Measurements from ENCODE around the gene STX7.
"Not testable (repeated sequence)": the region's sequence is repeated elsewhere in the genome, so short reads cannot be mapped to it uniquely, and the experiment has no call there.

STX7 gene, protein sequence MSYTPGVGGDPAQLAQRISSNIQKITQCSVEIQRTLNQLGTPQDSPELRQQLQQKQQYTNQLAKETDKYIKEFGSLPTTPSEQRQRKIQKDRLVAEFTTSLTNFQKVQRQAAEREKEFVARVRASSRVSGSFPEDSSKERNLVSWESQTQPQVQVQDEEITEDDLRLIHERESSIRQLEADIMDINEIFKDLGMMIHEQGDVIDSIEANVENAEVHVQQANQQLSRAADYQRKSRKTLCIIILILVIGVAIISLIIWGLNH

DNA sequence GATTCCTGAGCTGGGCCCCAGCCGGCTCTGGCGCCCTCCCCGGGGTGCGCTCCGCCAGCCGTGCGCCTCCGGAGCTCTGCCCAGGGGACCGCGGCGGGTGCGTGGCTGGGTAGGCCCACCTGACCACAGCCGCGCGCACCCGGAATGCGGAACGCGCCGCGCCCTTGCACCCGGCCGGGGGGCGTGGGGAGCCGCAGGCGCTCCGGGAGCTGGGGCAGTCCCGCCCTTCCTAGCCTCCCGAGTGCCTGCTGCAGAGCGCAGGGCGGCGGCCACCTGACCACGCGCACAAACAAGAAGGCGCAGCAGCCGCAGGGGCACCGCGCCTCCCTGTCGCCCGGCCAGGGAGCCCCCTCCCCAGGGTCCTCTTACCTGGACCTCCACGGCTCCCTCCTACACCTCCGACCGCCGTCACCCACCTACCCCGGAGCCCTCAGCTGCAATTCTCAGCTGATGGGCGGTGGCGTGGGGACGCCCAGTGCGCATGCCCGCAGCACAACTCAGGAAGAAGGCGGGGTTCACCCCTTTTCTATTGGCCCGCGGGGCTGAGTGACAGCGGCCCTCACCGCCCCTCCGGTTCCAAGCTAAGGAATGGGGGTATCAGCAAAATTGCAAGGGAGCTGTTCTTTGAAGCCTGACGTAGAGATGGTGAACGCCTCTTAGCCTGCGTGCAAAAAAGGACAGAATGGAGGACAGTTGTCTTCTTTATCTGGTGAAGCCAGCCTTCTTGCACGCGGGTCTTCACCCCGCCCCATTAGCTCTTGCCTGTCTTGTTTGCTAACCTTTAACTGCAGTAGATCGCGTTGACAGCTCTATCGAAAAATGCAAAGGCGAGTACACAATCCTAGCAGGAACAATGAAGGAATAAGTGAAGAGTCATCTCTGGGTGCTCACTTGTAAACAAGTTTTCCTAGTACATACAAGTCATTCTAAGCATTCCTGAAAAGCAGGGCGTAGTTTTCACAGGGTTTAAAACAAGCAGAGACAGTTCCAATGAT, at the start of gene STX7:
TSS of gene STX7 (minus strand) at position 479 of the 995 bp plus-strand sequence. CDS start 9,586 bp downstream, outside the sequence.
- peak; percentile 97 for DNase-seq (ENCODE audit: low spot score)

DNA sequence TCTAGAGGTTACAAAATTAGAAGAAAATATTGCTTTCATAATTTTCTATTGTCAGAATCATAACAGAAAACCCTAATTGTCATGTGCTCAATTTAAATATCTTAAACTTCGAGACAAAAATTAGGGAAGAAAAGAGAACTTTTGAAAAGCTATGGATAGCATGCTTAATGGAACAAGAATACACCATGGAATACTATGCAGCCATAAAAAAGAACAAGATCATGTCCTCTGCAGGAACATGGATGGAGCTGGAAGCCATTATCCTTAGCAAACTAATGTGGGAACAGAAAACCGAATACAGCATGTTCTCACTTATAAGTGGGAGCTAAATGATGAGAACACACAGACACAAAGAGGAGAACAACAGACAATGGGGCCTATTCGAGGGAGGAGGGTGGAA, 47.2 kb upstream of the STX7 start:
- not testable (repeated sequence) for DNase-seq (ENCODE audit: low spot score)

DNA sequence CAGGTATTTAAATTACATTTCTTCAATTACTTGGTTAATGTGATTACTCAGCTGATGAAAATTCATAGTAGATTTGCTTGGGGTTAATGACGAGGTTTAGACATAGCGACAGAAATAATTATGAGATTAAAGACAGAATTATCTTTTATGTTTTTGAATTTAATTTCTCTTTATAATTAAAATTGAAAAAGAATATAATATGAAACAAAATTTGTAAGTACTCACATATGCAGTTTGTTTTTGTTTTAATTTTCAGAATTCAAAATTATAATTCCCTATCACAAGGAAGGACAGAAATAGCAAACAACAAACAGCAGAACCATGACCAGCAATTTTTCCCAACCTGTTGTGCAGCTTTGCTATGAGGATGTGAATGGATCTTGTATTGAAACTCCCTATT, 39.5 kb upstream of the STX7 start, which contains the start of gene TAAR8:
TSS of gene TAAR8 (plus strand) at position 301 of the 400 bp plus-strand sequence. CDS start at position 322, 21 bp downstream.
- DNase-seq (ENCODE audit: low spot score): no peak

DNA sequence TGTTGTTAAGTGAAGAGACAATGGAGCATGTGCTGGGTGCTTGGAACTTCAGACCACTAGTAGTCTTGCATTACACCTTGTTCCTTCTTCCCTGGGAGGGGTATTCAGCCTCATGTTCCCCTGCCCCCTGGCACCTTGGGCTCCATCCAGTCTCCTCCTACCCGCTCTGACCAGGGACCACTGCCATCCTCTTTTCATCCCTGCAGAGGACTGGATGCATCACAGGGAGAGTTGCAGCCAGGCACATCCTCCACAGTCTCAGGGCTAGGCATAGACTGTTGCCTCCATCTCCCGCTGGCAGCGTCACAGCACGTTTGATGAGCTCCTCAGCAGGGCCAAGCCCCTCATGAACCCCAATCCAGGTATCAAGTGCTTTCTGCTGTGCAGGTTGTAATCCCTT, 38.3 kb upstream of the STX7 start:
- no peak for DNase-seq (ENCODE audit: low spot score)

DNA sequence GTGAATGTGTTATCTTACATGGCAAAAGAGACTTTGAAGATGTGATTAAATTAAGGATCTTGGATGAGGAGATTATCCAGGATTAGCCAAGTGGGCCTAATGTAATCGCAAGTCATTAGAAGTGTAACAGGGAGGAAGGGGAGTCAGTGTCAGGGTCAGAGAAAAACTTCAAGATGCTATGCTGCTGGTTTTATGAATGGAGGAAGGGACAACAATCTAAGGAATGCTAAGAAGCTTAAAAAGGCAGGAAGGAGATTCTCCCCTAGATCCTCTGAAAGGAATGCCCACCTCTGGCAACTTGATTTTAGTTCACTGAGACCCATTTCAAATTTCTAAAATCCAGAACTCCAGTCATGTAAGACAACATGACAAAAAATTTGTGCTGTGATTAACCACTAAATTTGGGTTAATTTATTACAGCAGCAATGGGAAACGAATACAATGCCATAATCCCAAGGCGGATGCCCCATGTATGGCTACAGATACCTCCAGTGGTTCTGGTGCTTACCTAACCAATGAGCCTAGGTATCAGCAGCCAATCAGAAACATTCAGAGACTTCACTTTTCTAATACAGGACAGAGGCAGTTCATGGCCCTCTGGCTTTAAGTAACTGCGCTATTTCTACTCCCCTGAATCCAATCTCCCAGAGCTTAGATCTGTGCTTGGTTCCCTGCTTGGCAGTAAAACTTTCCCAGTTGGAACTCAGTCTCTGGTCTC, 36.0 kb upstream of the STX7 start:
- DNase-seq (ENCODE audit: low spot score): no peak

DNA sequence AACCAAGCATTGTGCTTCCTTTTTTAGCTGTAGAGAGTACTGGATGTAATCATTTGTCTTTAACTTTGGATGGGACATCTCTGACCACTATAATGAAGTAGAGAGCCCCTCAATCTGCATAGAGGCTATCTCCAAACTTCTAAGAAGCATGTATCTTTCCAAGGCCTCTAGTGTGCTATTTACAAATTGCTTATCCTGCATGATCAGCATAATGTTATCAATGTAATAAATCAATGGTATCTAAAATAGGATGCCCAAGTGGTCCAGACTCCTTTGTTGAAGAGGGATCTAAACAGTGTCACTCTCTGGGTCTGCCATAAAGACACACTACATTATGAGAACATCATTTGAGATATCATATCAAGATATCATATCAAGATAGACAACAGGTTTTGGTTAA, 31.9 kb upstream of the STX7 start:
- no peak for DNase-seq (ENCODE audit: low spot score)

DNA sequence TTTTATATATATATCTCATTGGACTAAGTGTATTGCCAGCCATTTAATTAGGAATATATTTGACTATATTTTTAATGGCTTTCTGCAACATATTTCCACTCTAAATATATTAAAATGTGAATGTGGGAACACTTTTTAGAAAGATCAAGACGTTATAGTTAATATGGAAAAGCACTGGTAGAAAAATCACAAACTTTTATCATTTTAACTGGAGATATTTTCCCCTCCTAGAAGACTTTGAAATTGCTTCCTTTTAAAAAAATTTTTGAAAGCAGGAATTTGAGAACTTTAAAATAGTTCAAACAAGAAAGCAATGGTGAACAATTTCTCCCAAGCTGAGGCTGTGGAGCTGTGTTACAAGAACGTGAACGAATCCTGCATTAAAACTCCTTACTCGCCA, 25.1 kb upstream of the STX7 start, which contains the start of gene TAAR9:
TSS of gene TAAR9 (plus strand) at position 301 of the 400 bp plus-strand sequence. CDS start at position 314, 13 bp downstream.
- DNase-seq (ENCODE audit: low spot score): no peak

DNA sequence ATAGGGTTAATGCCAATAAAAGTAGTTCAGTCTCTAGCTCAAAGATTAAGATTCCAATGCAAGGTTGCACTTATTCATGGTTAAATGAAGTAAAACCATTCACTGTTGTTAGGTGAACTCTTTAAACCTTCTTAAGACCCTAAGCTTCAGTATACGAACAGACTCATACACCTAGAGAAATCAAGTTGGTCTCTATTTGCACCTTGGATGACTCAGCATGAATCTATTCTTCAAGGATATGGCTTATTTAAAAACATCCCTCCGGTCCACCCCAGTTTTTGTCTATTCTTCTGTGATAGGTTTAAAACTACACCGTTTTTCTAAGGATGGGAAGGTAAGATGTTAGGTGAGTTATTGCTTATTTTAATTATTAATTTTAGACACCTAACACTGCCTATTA, 24.2 kb upstream of the STX7 start:
- no peak for DNase-seq (ENCODE audit: low spot score)

DNA sequence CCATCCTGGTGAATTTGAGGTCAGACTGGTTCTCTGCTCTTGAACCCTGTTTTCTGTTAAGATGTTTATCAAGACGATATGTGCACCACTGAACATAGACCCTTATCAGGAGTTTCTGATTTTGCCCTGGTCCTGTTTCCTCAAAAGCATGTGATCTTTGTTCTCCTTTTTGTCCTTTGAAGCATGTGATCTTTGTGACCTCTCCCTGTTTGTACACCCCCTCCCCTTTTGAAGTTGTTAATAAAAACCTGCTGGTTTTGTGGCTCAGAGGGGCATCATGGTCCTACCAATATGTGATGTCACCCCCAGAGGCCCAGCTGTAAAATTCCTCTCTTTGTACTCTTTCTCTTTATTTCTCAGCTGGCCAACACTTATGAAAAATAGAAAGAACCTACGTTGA, 21.6 kb upstream of the STX7 start:
- DNase-seq (ENCODE audit: low spot score): not testable (repeated sequence)

DNA sequence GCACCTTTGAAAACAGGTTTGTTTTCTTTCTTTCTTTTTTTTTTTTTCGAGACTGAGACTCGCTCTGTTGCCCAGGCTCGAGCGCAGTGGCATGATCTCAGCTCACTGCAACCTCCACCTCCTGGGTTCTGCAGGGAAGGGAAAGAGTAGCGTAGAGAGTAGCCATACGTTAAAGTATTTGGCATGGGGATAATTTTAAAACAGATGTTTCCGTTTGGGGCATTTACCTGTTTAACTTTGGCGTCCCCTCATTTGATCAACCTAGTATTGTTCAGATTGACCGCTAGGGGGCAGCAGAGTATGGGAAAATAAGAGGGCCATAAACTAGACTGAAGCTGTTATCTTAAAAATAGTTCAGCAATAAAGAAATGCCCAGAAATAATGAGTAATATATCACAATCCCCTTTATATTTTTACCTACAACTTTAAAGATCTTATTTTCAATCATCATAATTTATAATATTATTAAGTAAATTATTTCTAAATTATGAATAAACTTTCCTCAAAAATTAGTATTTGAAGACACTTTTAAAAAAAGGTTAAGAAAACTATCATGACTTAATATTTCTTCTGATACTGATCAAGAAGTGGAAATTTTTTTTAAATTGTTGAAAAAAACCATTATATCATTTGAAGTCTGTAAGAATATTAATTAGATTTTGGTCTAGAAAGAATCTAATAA, 17.5 kb upstream of the STX7 start:
- DNase-seq (ENCODE audit: low spot score): peak; percentile 86

DNA sequence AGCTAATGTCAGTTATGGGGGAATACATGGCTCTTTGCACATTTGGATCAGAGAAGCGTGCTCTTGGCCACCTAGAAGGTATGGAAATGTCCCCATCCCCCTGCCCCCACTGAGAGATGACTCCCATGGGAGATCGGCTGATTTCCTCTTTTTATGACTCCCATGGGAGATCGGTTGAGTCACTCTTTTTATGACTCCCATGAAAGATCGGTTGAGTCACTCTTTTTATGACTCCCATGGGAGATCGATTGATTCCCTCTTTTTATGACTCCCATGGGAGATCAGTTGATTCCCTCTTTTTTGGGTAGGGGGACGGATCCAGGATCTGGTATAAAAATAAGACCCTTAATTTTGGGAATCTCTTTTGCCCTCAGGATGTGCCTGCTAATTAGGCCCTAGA, 14.9 kb upstream of the STX7 start:
- DNase-seq (ENCODE audit: low spot score): no peak

DNA sequence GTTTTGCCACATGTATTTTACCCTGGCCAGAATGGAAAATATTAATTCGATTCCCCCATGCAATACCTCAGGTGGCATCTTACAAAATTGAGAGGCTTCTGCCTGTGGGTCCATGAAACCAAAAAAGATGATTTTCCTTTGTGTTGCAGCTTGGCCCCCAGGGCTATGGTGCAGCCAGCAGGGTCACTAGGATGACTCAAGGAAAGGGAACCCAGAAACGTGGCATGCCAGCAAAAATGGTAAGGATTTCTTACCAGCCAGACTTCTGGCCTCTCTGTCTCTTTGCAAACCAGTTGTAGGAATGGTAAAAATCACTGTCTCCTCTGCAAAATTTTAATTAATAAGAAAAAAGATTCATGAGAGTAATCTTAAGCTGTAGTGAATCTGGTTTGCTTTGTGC, 13.5 kb upstream of the STX7 start:
- no peak for DNase-seq (ENCODE audit: low spot score)

DNA sequence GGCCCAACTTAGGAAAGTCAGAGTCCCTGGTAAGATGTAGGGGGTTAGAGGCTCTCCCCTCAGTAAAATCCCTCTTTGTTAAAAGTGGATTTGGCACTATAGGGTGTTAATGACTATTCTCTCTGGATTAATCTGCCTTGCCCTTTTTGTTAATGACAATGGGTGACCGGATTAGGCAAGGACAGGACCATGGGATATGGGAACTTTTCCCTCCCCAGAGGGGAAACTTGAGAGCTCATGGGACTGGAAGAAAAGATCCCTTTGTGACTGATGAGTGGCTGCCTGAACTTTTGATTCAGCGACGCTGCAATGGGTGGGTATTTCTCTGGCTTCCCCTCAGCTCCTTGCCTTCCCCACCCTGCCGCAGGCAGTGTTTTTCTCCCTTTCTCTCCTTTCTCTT, 12.9 kb upstream of the STX7 start:
- DNase-seq (ENCODE audit: low spot score): no peak

DNA sequence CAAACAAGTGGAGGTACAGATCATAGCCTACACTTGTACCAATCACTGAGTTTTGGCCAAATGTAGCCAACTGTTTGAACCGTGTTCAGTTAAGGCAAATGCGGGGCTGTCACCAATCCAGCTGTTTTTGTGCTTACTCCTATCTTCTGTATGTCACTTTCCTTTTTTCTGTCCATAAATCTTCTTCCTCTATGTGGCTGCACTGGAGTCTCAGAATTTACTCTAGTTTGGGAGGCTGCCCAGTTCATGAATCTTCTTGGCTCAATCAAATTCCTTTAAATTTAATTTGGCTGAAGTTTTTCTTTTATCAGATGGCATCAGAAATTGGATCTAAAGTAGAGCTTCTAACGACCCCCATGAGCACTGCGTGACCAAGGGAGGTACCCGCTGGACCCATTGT, 11.7 kb upstream of the STX7 start:
- DNase-seq (ENCODE audit: low spot score): no peak

DNA sequence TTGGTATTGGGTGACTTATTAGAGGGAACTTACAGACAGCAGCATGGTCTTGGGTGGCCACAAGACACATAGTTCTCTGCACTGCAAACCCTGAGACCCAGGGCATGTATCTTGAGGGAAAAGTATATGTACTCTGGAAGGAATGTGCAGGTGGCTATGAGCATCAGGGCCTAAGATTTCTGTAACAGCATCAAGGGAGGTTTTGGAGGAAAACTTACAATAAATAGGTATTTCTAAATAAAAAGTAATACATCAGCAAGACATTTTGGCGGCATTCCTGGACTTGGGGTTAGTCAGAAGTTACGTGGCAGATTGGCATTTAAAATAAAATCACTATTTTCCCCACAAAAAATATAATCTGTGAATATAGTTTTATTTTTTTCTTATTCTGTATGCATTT, 8.0 kb upstream of the STX7 start:
- no peak for DNase-seq (ENCODE audit: low spot score)

DNA sequence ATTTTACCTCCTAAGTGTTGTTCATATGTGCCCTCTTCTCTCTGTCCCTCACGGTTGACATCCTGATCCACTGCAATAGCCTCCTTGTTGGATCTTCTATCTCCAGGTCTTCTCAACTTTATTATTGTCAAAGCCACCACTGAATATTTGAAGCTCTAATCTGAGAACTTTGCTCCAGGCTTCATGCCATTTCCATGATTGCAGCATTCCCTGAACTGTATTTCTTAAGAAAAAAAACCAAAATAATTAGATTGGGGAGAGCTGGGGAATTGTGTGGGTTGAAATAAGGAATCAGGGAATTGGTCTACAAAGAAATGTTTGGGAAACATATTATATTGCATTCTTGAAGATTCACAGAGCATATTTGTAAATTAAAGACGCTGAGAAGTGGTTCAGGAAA, 2.5 kb upstream of the STX7 start:
- DNase-seq (ENCODE audit: low spot score): no peak

DNA sequence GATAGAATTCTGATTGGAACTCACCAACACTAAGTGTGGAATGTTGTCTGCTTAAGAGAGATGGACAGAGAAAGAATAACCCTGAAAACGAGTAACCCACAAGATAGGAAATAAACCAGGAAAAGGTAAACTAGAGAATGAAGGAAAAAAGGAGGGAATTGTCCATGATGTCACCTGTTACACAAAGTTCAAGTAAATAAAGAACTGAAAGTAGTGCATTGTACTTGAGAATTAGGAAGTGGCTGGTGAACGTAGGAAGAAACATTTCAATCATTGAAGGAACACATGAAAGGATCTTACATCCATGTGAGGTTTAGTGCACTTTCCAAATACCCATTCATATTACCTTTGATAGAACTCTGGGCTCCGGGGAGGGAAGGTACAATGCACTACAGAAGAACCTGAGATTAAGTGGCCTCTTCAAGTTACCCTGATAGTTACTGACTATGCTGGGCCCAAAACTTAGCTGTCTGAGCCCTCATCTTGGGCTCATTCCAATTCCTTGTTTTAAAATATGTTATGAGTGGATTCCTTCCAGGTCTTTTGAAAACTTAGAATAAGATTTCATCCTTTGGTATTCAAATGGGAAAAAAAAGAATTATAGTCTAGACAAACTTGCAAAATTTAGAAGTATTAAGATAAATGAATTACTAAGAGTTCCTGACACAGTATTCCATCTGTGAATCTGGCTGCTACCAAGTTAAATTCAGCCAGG, 1.1 kb upstream of the STX7 start:
- peak; percentile 34 for DNase-seq (ENCODE audit: low spot score)

DNA sequence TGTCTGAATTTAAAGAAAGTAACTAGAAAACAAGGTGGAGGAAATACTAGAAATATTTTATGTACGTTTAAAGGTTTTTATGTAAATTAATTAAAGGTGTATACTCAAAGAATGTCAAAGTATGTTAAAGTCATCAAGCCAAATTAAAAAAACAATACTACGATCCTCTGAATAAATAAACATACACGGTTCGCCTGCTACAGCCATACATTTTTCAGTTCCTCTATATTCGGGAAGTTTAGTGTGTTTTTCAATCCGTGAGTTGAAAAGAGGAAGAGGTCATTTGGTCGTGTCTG, 626 bp downstream of the STX7 start:
- no peak for DNase-seq (ENCODE audit: low spot score)

DNA sequence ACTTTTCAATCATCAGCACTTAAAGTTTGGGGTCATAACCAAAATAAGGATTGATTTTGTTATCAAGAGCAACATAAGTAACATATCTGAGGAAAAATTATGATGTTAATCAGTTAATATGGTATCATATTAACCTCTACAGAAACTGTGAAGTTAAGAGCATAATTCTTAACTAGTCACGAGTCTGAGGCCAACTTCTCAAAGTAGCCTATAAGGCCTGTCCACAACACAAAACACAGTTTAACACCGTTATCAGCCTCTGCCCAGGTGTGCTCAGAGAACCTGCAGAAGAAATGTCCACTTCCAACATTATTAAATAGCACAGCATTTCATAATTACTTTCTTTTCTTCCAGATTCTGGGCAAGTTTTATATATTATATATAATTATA, 1.1 kb downstream of the STX7 start:
- DNase-seq (ENCODE audit: low spot score): no peak

DNA sequence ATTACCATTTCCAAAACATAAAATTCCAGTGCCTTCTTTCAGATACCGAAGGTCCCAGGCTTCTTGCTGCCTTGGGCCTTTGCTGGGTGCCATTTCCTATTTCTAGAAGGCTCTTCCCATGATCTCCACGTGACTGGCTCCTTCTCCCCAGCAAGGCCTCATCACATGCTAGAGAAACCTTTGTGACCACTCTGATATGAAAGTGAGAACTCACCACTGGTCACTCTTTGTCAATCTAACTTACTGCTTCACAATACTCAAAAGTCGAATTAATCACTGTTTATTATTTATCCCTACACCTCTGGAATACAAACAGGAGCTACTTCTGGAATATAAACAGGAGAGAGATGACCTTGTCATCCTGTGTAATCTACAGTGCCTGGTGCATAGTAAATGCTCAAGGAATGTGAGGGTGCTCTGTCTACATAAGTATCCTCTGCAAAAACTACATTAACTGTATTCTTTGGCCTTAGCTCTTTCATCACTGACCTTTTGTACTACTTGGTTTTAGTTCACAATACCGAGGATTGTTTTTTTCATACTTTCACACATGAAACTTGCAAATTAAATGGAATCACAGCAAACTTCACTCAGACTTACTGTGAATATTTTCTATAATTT, 1.6 kb downstream of the STX7 start:
- peak; percentile 44 for DNase-seq (ENCODE audit: low spot score)
